ENCODE results near the gene ZNF544.
"Not testable (repeated sequence)": the region's sequence is repeated elsewhere in the genome, so short reads cannot be mapped to it uniquely, and the experiment has no call there.

ZNF544 gene

DNA sequence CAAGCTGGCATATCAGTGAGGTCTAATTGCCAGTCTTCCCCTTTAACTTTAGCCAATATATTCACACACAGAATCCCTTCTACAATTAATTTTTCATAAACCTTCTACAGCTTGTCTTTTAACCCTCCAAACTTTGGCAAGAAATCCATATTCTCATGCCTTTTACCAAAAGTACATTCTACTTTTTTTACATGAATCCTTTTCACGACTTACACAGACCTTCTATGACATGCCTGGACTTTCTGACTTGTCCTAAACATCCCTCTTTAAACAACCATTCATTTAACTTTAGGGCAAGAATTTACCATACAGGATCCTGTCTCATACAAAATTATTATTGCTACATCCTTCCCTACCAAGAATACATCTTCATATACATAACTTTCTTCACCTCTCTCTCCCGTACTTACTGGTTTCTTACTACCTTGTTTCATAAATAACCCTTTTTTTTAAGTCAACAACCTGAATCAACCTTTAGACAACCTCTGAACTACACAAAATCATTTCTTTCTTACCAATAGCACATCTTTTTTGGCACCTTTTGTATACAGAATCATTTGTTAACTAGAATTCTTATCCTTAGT is 23.5 kb downstream of the ZNF544 start:
- DNase-seq (ENCODE audit: low read depth): no peak

DNA sequence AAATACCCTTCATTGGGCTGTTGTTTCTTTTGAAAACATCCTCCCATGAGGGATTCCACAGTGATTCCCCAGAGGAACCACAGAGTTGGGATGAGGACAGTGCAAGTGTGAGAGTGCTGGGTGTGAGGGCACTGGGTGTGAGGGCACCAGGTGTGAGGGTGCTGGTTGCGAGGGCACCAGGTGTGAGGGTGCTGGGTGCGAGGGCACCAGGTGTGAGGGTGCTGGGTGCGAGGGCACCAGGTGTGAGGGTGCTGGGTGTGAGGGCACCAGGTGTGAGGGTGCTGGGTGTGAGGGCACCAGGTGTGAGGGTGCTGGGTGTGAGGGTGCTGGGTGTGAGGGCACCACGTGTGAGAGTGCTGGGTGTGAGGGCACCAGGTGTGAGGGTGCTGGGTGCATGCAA is 29.5 kb downstream of the ZNF544 start:
- not testable (repeated sequence) for DNase-seq (ENCODE audit: low read depth)

DNA sequence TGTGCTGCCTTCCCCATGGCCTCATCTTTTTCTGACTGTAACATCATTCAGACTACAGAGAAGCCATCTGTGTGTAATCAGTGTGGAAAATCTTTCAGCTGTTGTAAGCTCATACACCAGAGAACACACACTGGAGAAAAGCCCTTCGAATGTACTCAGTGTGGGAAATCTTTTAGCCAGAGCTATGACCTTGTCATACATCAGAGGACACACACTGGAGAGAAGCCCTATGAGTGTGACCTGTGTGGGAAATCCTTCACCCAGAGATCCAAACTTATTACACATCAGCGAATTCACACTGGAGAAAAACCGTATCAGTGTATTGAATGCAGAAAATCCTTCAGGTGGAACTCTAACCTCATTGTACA is 32.9 kb downstream of the ZNF544 start:
- peak; percentile 4 for DNase-seq (ENCODE audit: low read depth)

DNA sequence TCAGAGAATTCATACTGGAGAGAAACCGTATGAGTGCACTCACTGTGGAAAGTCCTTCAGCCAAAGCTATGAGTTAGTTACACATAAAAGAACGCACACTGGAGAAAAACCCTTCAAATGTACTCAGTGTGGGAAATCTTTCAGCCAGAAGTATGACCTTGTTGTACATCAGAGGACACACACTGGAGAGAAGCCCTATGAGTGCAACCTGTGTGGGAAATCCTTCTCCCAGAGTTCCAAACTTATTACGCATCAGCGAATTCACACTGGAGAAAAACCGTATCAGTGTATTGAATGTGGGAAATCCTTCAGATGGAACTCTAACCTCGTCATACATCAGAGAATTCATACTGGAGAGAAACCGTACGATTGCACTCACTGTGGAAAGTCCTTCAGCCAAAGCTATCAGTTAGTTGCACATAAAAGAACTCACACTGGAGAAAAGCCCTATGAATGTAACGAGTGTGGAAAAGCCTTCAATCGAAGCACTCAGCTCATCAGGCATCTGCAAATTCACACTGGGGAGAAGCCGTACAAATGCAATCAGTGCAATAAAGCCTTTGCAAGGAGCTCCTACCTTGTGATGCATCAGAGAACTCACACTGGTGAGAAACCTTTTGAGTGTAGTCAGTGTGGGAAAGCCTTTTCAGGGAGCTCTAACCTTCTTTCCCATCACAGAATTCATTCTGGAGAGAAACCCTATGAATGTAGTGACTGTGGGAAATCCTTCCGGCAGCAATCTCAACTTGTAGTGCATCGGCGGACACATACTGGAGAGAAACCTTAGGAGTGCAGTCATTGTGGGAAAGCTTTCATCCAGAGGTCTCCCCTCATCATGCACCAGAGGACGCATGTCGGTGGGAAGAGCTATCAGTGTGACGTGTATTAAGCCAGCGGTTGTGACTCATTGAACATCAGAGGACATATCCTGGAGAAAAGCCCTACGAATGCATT is 33.5 kb downstream of the ZNF544 start:
- DNase-seq (ENCODE audit: low read depth): peak; percentile 10

DNA sequence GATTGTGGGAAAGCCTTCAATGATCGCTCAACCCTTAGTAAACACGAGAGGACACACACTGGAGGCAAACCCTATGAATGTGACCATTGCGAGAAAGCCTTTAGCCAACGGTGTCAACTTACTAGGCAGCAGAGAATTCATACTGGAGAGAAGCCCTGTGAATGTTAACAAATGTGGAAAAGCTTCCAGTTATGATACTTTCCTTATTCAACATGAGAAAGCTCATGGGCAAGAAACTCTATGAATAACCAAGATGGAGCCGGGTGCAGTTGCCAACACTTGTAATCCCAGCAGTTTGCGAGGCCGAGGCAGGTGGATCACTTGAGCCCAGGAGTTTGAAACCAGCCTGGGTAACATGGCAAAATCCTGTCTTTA is 34.2 kb downstream of the ZNF544 start:
- no peak for DNase-seq (ENCODE audit: low read depth)

DNA sequence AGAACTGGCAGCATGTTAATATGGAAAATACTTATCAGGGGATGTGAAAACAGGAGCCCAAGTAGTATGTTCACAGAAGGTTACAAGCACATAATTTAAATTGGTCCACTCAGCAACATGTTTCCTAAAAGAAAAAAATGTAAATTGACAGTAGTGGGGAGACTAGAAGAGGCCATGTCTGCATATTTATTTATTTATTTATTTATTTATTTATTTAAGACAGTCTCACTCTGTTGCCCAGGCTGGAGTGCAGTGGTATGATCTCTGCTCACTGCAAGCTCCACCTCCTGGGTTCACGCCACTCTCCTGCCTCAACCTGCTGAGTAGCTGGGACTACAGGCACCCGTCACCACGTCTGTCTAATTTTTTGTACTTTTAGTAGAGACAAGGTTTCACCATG is 36.4 kb downstream of the ZNF544 start:
- no peak for DNase-seq (ENCODE audit: low read depth)

DNA sequence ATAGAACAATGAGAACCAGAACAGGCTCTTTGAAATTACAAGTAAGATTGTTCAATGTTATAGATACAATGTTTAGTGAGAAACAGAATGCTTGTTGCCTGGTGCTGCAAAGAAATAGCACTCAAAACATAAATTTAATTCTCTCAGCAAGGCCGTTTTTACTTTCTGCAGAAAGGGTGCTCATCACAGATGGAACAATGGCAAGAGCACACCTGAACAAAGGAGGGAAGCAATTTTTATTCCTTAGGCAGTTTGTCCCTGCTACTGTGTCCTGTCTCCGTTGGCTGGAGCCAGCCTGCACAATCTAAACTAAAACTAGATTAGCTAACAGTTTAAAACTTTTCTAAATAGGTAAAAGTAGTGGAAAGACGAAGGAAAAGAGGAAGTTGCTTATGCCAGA is 39.6 kb downstream of the ZNF544 start:
- DNase-seq (ENCODE audit: low read depth): no peak

DNA sequence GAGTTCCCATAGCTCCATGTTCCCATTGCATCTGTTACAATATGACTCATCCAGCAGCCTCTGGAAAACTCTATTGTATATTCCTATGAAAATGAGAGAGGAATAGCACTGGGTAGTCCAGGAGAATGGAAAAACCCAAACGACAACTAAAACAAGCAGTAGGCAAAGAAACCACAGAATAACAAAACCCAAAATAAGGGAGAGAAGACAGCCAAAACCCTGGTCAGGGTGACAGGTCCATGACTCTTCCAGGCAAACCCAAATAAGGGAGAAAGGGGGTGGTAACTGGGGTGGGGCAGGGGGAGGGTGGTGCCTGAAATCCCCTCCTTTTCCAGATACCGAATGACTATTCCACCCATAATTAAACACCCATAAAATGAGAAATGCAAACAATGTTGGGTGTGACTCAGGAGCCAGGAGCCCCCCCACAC is 46.1 kb downstream of the ZNF544 start:
- DNase-seq (ENCODE audit: low read depth): peak; percentile 19

DNA sequence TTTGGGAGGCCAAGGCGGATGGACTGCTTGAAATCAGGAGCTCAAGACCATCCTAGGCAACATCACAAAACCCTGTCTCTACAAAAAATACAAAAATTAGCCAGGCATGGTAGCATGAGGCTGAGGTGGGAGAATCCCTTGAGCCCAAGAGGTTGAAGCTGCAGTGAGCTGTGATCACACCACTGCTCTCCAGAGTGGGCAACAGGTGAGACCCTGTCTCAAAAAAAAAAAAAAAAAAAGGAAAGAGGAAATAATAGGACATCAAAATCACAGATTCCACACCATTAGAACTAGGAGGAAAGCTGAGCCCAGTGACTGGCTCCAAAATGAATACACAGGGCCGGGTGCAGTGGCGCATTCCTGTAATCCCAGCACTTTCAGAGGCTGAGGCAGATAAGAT is 46.9 kb downstream of the ZNF544 start:
- no peak for DNase-seq (ENCODE audit: low read depth)

DNA sequence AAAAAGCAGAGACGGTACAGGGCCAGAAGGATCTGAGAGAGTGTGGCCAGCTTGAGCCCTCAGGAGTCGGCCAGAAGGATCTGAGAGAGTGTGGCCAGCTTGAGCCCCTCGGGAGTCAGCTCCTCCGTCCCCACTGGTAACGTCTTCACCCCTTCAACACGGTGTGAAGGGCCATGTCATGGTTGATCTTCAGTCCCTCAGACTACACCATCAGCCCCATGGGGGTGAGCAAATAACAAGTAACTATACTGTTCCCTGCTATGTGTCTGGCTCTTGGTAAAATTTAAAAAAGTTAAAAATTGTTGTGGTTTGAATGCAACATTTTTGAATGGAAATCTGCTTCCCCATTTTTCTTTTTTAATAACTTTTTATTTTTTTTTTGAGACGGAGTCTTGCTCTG is 48.5 kb downstream of the ZNF544 start:
- DNase-seq (ENCODE audit: low read depth): no peak

DNA sequence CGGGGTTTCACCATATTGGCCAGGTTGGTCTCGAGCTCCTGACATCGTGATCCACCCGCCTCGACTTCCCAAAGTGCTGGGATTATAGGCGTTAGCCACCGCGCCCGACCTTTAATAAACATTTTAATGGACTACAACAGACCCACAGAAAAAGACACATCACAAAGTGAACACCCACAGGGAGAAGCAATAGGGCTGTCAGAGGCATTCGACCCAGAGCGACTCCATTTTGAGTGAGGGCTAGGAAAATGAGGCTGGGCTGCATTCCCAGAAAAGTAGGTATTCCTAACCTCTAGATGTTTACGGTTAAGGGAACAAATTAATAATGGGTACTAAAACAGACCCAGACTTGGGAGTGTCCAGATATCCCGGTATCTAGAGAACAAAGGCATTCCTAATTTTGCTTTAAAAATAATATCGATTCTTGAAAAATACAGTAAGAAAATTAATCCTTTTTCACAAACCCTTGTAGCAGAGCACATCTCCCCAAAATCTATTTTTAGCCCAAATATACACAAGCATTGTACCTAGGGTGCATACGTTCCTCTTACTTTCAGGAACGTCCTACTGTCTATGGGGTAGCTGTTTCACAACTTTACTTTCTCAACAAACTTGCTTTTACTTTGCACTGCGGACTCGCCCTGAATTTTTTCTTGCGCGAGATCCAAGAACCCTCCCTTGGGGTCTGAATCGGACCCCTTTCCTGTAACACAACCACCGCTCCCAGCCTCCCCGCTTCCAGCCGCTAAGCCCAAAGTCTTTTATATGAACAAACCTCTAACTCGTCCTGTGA is 49.2 kb downstream of the ZNF544 start:
- no peak for DNase-seq (ENCODE audit: low read depth)

DNA sequence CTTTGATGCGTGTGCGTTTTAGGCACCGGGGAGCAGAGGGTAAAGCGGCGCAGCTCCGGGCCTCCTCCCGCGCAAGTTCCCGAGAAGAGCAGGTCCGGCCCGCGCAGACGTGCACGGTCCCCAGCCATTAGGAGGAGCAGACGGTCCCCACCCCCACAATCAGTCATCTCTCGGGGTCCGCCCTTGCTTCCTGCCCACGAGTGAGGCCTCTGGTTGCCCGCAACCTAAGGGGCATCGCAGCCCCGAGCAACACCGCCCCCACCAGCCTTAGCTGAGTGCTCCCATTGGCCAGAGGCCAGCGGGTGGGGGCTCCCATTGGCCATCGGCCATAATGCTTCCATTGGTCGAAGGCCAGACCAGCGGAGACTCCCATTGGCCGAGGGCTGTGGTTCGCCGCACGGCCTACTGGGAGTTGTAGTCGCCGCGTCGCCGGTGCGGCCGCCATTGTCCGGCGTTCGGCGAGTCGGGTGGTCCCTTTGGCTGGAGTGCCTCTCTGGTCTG is 49.9 kb downstream of the ZNF544 start, which contains the start of gene ZNF8:
Gene ZNF8, plus strand, starts transcription at position 415 of the 501 bp plus-strand sequence. CDS start 127 bp downstream, outside the sequence.
- peak; percentile 98 for DNase-seq (ENCODE audit: low read depth)

DNA sequence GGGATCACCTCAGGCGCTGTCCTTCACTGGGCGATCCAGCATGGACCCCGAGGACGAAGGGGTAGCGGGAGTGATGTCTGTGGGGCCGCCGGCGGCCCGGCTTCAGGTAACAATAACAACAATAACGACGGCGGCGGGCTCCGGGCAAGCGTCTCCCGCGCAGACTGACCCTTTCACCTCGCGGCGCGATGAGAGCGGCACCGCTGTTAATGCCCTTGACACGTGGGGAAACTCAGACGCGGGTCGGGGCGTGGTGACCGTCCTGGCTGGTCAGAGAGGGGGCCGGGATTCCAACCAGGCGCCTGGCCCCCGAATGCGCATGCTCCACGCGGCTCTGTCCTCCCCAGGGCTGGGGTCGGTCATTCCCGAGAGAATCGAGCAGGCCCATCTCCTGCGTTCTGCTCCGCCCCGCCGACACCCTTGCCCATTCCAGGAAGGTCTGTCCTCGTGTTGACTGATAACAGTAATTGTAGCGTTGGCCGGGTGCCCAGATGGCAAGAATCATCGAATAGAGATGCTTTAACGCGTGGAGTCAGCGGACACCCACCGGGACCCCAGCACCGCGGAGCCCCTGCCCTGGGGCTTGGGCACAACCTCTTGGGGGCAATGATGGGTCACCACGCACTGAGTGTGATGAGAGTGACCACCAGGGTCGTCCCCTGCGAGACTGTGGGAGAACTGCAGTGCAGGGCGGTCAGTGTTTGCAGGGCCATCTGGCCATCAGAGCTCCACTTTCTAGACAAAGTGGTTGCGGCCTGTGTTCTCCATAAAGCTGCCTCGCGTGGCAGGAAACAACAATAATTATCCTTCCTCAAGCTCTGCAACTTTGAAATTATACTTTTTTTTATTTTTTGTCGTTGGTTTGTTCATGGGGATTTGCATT is 50.6 kb downstream of the ZNF544 start:
- peak; percentile 65 for DNase-seq (ENCODE audit: low read depth)

DNA sequence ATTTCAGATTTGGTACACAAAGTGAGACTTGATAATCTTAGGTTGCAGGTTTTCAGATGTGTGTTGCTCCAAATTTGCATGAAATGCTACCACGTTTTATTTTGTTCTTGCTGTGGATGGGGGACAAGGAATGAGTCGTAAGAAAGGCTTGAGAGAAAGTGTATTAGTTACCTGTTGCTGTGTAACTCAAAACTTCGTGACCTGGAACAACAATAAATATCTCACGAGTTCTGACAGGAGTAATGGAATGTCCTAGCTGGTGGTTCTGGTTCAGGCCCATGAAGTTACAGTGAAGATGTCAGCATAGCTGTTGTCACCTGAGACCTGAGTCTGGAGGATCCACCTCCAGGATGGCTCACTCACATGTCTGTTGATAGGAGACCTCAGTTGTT is 51.2 kb downstream of the ZNF544 start:
- no peak for DNase-seq (ENCODE audit: low read depth)

DNA sequence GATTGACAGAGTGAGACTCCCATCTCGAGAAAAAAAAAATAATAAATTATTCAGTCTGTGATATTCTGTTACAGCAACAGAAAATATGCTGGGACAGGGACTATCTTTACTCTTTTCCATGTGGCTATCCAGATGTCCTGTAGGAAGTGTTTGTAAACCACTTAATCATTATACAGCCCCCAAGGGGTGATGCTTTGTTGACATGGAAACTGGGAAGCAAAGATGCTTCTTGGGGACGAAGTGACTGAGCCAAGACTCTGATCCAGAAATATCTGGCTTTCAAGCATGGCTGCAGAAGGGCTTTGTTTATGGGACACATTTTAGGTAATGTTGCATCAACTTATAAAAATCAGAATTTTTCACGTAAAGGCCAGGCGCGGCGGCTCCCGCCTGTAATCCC is 55.5 kb downstream of the ZNF544 start:
- no peak for DNase-seq (ENCODE audit: low read depth)

DNA sequence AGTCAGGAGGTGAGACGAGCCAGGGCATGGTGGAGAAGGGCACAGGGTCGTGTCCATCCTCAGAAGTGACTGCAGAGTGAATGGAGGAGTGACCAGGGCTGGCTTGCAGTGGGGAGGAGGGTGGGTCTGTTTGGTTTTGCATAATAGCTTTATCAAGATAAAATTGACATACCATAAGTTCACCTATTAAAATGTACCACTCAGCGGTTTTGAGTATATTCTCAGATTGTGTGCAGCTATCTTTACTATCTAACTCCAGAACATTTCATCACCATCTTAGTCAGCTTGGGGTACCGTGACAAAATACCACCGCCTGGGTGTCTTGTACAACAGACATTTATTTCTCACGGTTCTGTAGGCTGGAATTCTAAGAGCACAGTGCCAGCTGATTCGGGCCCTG is 63.2 kb downstream of the ZNF544 start:
- no peak for DNase-seq (ENCODE audit: low read depth)

DNA sequence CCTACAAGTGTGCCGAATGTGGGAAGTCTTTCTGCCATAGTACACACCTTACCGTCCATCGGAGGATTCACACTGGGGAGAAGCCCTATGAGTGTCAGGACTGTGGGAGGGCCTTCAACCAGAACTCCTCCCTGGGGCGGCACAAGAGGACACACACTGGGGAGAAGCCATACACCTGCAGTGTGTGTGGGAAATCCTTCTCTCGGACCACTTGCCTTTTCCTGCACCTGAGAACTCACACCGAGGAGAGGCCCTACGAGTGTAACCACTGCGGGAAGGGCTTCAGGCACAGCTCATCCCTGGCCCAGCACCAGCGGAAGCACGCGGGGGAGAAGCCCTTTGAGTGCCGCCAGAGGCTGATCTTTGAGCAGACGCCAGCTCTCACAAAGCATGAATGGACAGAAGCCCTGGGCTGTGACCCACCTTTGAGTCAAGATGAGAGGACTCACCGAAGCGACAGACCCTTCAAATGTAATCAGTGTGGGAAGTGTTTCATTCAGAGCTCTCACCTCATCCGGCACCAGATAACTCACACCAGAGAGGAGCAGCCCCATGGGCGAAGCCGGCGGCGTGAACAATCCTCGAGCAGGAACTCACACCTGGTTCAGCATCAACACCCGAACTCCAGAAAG is 66.1 kb downstream of the ZNF544 start:
- DNase-seq (ENCODE audit: low read depth): no peak

DNA sequence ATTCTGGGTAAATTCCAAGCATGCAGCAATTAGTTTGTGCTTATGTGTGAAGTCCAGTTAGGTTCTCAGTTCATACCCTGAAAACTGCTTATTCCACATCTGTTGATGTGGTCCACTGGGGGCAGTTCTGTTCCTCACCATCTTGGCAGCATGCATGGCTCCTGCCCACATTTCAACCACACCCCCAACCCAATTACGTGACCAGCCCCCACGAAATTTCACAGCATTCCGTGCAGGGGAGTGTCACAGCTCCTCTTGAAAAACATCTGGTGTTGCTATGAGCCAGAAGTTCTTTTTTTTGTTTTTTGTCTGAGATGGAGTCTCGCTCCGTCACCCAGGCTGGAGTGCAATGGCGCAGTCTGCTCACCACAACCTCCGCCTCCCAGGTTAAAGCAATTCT is 67.4 kb downstream of the ZNF544 start:
- no peak for DNase-seq (ENCODE audit: low read depth)

DNA sequence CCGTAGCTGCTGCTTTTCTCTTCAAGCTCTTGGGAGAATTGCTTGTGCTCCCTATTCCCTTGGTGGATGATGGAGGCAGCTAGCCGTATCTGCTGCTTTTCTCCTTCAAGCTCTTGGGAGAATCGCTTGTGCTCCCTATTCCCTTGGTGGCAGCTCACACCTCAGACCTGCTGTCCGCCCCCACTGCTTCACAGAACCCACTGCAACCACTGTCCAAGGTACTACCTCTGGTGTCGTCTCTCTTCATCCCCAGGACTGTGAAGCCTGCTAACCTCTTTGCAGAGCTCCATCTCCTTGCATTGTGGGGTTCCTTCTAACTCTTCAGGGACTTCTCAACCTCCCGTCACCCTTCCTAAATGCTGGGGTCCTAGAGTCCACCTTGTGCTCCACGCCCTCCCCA is 71.9 kb downstream of the ZNF544 start:
- DNase-seq (ENCODE audit: low read depth): no peak

DNA sequence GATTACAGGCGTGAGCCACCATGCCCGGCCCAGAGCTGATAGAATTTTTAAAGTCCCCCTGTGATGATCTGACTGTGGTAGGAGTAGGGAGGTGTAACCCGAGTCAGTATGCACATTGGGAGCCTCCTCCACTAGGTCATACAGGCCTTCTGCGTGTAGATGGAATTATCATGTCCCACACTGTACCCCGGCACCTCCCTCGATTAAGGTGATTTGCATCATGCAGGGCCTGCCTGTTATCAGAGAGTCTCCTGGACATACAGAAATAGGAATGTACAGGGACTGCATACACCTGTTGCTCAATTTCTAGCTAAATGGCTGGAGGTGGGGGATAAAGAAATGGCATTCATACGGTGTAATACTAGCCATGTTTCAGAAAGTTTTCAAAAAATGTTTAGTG is 75.5 kb downstream of the ZNF544 start:
- DNase-seq (ENCODE audit: low read depth): no peak

DNA sequence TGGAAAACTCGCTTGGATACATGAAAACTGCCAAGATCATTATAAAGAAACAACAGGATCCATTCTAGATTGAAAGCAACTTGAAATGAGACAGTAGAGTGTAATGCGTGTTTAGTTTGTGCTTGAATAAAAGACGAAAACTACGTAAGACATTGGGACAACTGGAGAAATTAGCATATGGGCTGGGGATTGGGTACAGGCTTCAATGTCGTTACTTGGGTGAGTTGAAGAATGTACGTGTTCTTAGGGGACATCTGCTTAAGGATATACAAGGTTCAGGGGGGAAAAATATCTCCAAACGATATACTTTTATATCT is 76.0 kb downstream of the ZNF544 start:
- DNase-seq (ENCODE audit: low read depth): no peak

Data from EH (cell line).